GM23338 (cell line): ENCODE measurements around the gene LLGL2.

ENCODE experiments used
- EZH2 ChIP-seq: fragments of 200-600 bp; sonication (generic); IDR thresholded peaks from one replicate; pipeline ENCODE4 v1.8.0; 2017; ENCODE audit warnings: antibody characterized with exemption, mild to moderate bottlenecking, low read depth; ENCODE audit not compliant: unreplicated experiment
- EZH2phosphoT487 ChIP-seq: fragments of 200-600 bp; sonication (generic); IDR thresholded peaks from one replicate; pipeline ENCODE4 v1.8.1; 2018; ENCODE audit warnings: antibody characterized with exemption; ENCODE audit not compliant: unreplicated experiment
- JUNB ChIP-seq: IDR thresholded peaks from one replicate; pipeline ENCODE4 v1.6.1; 2016; ENCODE audit warnings: antibody characterized with exemption; ENCODE audit not compliant: unreplicated experiment
- POLR2AphosphoS5 ChIP-seq: IDR thresholded peaks from 2 replicates; pipeline ENCODE4 v1.6.1; 2016; ENCODE audit warnings: antibody characterized with exemption, low read depth
- STAT1 ChIP-seq: IDR thresholded peaks from one replicate; pipeline ENCODE4 v1.6.1; 2016; ENCODE audit warnings: antibody characterized with exemption; ENCODE audit not compliant: unreplicated experiment
- ZNF114 ChIP-seq: fragments of 250-450 bp; sonication (Bioruptor Pico); IDR thresholded peaks from 2 replicates; pipeline ENCODE4 v1.5.0; 2020; ENCODE audit warnings: mild to moderate bottlenecking, moderate library complexity
- TF ChIP-seq, protein P1 (sequence below), 2 experiments: fragments of 200-600 bp in 1 of 2; sonication (generic) in 1 of 2; conservative IDR thresholded peaks; 2 replicates each; pipeline versions ENCODE4 v1.5.1 to v1.6.1; 2016 to 2017; ENCODE audit warnings: antibody characterized with exemption in 2 of 2, low read depth in 2 of 2, mild to moderate bottlenecking in 2 of 2, moderate library complexity in 1 of 2
- TF ChIP-seq, protein P2 (sequence below): fragments of 250-450 bp; sonication (Bioruptor Pico); IDR thresholded peaks from 2 replicates; pipeline ENCODE4 v1.5.0; 2020; ENCODE audit warnings: mild to moderate bottlenecking, moderate library complexity

DNA sequence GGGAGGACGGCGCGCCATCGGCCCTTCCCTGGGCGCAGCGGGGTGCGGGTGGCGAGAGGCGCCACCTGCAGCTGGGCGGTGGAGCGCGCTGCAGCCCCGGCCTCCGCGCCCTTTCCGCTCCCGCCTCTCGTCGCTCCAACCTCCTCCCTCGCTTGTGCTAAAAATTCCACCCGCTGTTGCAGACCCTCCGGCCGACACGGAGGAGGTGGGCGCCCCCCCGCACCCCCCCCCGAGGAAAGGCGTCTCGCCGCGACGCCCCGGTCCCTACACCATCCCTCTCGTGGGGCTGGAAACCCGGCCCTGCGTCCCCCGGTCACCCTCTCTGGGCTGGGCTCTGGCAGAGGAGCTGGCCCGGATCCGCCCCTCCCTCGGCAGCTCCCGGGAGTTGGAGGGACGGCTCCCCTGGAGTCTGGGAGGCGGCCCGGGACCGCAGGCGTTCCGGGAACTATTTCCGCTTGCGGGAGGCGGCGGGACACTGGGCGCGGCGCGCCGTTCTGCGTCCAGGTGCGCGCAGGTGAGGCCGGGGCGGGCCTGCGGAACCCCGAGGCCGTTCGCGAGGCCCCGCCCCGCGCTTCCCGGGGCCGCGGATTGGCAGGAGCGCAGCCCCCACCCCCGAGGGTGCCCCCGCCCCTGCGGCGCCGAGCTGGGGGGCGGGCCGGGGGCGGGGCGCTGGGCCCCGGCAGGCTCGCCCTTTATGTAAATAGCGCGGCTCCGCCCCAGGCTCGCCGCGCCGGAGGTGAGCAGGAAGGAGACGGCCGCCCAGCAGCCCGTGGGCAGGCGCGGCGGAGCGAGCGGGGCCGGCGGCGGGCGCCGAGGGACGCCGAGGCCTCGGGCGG lies at the start of gene LLGL2:
- TF ChIP-seq, protein P1, sequence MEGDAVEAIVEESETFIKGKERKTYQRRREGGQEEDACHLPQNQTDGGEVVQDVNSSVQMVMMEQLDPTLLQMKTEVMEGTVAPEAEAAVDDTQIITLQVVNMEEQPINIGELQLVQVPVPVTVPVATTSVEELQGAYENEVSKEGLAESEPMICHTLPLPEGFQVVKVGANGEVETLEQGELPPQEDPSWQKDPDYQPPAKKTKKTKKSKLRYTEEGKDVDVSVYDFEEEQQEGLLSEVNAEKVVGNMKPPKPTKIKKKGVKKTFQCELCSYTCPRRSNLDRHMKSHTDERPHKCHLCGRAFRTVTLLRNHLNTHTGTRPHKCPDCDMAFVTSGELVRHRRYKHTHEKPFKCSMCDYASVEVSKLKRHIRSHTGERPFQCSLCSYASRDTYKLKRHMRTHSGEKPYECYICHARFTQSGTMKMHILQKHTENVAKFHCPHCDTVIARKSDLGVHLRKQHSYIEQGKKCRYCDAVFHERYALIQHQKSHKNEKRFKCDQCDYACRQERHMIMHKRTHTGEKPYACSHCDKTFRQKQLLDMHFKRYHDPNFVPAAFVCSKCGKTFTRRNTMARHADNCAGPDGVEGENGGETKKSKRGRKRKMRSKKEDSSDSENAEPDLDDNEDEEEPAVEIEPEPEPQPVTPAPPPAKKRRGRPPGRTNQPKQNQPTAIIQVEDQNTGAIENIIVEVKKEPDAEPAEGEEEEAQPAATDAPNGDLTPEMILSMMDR (conservative IDR thresholded peaks at IDR 0.05; ENCODE audit: low read depth in 2 of 2): peak in 1 of 2 experiments; percentile 64; a peak in 3 of 4 replicates
- TF ChIP-seq POLR2AphosphoS5: peak; percentile 68
- TF ChIP-seq EZH2: no peak
- no peak for TF ChIP-seq EZH2phosphoT487
- no peak for TF ChIP-seq ZNF114 (CRISPR knock-in tag)
- TF ChIP-seq JUNB: no peak
- TF ChIP-seq STAT1: no peak
- TF ChIP-seq, protein P2, sequence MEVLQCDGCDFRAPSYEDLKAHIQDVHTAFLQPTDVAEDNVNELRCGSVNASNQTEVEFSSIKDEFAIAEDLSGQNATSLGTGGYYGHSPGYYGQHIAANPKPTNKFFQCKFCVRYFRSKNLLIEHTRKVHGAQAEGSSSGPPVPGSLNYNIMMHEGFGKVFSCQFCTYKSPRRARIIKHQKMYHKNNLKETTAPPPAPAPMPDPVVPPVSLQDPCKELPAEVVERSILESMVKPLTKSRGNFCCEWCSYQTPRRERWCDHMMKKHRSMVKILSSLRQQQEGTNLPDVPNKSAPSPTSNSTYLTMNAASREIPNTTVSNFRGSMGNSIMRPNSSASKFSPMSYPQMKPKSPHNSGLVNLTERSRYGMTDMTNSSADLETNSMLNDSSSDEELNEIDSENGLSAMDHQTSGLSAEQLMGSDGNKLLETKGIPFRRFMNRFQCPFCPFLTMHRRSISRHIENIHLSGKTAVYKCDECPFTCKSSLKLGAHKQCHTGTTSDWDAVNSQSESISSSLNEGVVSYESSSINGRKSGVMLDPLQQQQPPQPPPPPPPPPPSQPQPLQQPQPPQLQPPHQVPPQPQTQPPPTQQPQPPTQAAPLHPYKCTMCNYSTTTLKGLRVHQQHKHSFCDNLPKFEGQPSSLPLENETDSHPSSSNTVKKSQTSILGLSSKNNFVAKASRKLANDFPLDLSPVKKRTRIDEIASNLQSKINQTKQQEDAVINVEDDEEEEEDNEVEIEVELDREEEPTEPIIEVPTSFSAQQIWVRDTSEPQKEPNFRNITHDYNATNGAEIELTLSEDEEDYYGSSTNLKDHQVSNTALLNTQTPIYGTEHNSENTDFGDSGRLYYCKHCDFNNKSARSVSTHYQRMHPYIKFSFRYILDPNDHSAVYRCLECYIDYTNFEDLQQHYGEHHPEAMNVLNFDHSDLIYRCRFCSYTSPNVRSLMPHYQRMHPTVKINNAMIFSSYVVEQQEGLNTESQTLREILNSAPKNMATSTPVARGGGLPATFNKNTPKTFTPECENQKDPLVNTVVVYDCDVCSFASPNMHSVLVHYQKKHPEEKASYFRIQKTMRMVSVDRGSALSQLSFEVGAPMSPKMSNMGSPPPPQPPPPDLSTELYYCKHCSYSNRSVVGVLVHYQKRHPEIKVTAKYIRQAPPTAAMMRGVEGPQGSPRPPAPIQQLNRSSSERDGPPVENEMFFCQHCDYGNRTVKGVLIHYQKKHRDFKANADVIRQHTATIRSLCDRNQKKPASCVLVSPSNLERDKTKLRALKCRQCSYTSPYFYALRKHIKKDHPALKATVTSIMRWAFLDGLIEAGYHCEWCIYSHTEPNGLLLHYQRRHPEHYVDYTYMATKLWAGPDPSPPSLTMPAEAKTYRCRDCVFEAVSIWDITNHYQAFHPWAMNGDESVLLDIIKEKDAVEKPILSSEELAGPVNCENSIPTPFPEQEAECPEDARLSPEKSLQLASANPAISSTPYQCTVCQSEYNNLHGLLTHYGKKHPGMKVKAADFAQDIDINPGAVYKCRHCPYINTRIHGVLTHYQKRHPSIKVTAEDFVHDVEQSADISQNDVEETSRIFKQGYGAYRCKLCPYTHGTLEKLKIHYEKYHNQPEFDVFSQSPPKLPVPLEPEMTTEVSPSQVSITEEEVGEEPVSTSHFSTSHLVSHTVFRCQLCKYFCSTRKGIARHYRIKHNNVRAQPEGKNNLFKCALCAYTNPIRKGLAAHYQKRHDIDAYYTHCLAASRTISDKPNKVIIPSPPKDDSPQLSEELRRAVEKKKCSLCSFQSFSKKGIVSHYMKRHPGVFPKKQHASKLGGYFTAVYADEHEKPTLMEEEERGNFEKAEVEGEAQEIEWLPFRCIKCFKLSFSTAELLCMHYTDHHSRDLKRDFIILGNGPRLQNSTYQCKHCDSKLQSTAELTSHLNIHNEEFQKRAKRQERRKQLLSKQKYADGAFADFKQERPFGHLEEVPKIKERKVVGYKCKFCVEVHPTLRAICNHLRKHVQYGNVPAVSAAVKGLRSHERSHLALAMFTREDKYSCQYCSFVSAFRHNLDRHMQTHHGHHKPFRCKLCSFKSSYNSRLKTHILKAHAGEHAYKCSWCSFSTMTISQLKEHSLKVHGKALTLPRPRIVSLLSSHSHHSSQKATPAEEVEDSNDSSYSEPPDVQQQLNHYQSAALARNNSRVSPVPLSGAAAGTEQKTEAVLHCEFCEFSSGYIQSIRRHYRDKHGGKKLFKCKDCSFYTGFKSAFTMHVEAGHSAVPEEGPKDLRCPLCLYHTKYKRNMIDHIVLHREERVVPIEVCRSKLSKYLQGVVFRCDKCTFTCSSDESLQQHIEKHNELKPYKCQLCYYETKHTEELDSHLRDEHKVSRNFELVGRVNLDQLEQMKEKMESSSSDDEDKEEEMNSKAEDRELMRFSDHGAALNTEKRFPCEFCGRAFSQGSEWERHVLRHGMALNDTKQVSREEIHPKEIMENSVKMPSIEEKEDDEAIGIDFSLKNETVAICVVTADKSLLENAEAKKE (CRISPR knock-in tag): no peak
